ENCODE measurements around the gene ZNF358.

GRCh38 chr19:7497292-7497691, 18.6 kb upstream of the ZNF358 start:
- TF ChIP-seq CTCF (IDR thresholded peaks at IDR 0.05) = peak; percentile 55
- TF ChIP-seq EZH2phosphoT487 (IDR thresholded peaks at IDR 0.05) = no peak
- no peak for TF ChIP-seq EZH2 (IDR thresholded peaks at IDR 0.05)

Measured in neural progenitor cell (in vitro differentiated cells).